ENCODE data around the gene WBP2.

WBP2 gene

GRCh38 chr17:75827308-75828075 is 27.6 kb downstream of the WBP2 start:
- DNase-seq (ENCODE audit: low spot score), result peak; percentile 65

DNA sequence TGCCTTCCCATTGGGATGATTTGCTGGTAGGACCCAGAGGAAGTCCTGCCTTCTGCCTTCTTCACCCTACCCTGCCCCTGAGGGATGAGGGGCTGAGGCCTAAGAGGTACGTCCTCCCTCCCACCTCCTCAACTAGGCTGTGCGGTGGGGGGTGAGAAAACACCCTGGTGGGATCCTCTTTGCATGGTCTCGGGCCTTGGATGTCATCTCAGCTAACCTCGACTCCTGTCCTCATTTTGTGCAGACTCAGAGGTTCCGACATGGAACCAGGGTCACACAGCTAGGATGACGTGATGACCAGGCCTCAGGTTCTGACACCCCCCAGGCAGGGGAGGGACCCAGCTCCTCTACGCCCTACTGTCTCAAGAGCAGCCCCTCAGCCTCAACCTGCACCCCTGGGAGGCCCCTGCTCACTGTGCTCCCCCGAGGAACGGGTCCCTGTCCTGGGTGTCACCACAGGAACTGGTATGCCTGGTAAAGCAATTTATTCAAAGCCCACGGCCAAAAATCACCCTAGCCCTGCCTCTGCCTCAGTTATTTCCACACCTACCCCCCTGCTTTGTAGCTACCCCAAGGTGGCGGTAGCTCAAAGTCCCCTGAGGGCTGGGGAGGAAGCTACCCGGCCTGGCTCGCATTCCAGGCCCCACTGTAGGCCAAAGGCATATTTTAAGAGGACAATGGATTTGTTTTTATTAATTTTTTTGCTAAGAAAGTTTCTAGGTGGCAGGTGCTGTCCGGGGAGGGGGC is 28.4 kb downstream of the WBP2 start:
- no peak for DNase-seq (ENCODE audit: low spot score)

GRCh38 chr17:75825748-75826370 is 29.3 kb downstream of the WBP2 start:
- no peak for DNase-seq (ENCODE audit: low spot score)

DNA sequence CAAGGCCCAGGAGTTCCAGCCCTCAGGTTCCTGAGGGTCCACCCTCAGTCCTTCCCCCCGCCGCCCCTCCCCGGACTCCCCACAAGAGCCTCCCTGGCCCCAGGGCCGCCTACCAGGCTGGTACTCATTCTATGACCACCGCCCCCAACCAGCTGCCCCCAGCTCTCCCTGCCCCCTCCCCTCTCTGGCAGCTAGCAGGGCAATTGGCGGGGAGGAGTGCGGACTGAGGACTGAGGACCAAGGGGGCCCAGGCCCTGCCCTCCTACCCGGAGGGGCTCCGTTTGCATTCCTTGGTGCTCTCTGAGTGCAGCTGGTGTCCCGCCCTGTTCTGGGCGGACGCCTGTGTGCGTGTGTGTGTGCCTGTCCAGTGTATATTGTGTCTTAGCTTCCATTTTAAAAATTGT is 30.0 kb downstream of the WBP2 start:
- DNase-seq (ENCODE audit: low spot score), result no peak

DNA sequence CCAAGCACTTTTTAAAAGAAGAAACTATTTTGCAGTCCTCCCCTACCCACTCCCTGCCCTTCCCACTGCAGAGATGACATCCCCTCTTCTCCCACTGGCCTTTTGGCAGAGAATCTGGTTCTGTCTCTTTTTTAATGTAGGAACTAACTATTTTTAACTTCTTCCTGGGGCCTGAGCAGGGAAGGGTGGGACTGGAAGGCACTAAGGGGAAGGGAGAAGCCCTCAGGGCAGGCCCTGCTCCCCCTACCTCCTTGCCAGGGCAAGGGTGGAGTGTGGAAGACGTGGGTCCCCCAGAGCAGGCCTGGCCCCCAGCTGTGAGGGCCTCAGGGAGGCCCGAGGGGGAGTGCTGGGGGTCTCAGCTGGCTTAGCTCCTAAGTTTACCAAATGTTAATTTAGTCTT is 30.5 kb downstream of the WBP2 start:
- DNase-seq (ENCODE audit: low spot score), result no peak

DNA sequence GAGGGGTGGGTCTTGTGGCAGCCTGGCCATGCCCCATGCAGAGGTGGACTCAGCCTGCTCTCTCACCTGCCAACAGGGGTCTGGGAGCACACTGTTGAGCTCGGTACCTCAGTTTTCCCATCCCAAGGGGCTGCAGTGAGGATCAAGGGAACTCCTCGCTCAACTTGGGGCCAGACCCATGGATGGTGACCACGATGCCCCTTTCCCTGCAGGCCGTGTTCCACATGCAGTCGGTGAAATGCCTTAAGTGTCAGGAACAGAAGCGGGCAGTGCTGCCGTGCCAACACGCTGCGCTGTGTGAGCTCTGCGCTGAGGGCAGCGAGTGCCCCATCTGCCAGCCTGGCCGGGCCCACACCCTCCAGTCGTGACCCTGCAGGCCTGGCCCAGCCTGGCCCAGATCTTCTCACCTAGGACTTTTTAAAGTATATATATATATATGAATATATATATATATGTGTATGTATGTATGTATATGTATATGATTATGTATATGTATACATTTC is 31.0 kb downstream of the WBP2 start:
- DNase-seq (ENCODE audit: low spot score), result no peak

- no peak for DNase-seq (ENCODE audit: low spot score)
Measured at GRCh38 chr17:75823257-75824041, 31.7 kb downstream of the WBP2 start.

- DNase-seq (ENCODE audit: low spot score), result no peak
Measured at GRCh38 chr17:75822800-75823166, 32.4 kb downstream of the WBP2 start.

DNA sequence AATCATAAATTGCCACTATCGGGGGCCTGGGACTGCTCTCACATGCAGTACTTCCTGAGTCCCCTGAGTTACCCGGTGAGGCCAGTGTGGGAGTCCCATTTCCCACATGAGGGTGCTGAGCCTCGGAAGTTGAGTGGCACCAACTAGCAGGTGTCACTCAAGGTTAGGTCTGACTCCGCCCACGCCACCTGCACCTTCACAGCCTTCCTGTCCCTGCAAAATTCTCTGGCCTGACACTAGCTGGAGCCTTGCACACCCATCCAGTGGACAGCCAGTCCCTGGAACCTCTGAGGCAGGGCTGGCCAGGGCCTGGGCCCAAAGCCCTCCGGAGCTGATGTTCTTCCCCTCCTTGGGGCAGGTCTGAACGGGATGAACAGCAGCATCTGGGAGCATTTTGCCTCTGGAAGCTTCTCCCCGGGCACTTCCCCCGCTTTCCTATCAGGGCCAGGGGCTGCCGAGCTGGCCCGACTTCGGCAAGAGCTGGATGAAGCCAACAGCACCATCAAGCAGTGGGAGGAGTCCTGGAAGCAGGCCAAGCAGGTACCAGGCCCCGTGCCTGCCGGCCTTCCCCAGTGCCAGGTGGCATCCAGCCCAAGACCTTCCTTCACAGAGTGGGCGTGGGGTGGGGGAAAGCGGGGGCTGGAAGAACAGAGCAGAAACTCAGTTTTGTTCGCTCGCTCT is 32.9 kb downstream of the WBP2 start:
- no peak for DNase-seq (ENCODE audit: low spot score)

DNA sequence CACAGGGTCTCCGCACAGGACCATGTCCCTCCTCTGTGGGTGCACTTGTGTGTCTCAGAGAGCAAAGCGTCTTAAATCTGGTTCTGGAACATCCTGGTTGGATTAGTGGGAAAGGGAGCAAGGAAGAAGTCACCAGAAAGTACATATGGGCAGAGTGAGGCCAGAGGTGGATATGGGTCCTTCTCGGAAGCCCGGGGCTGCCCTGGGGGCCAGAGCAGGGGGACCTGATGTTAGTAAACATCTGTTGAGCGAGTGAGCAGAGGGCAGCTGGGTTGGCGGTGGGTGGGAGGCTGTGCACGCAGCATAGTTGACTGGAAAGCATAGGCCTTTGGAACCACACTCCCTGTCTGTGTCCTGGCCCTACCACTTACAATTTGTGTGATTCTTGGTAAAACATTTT is 33.6 kb downstream of the WBP2 start:
- DNase-seq (ENCODE audit: low spot score), result no peak

GRCh38 chr17:75820094-75821080 is 34.7 kb downstream of the WBP2 start:
- no peak for DNase-seq (ENCODE audit: low spot score)

GRCh38 chr17:75819678-75820077 is 35.5 kb downstream of the WBP2 start:
- no peak for DNase-seq (ENCODE audit: low spot score)

- DNase-seq (ENCODE audit: low spot score), result no peak
Measured at GRCh38 chr17:75819116-75819515, 36.0 kb downstream of the WBP2 start.

GRCh38 chr17:75818326-75818885 is 36.7 kb downstream of the WBP2 start:
- DNase-seq (ENCODE audit: low spot score), result no peak

DNA sequence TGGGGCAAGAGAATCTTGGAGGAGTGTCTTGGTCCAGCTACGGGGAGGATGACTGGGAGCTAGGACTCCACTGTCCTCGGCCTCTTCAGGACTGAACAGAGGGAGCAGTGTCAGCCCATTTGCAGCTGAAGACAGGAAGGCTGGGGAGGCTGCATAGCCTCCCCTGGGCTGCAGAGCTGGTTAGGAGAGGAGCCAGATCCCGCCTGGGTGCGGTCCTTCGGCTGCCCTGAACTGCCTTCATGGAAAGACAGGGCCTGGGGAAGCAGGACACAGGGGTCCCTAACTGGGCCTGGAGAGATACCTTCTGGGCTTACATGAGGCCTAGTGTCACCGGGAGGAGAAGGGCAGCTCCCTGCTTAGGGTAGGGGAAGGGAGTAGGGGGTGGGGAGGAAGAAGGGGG is 37.6 kb downstream of the WBP2 start:
- DNase-seq (ENCODE audit: low spot score), result no peak

- no peak for DNase-seq (ENCODE audit: low spot score)
Measured at GRCh38 chr17:75816693-75817092, 38.4 kb downstream of the WBP2 start.

GRCh38 chr17:75815399-75815798 is 39.7 kb downstream of the WBP2 start:
- DNase-seq (ENCODE audit: low spot score), result no peak

DNA sequence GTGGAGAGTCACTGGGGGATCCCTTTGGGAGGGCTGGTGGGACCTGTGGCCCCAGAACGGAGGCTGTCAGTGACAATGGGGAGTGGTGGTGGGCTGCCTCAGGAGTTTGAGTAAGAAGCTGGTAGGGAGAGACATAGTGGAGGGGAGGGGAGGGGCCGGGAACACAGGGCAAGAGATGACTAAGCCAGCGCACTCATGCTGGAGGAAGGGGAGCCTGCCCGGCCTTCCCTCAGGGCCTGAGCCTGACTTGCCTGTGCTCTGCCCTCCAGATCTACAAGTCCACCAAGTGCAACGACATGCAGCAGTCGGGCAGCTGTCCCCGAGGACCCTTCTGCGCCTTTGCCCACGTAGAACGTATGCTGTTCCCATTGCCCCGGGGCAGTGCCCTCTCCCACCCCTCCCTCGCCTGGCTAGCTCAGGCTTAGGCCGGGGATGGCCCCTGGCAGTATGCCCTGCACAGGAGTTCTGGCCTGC is 40.2 kb downstream of the WBP2 start:
- no peak for DNase-seq (ENCODE audit: low spot score)

- DNase-seq (ENCODE audit: low spot score), result no peak
Measured at GRCh38 chr17:75814021-75814395, 41.1 kb downstream of the WBP2 start.

All from putamen (tissue), 1 donor.